ENCODE data around the gene USP6NL. TPM values are rescaled to one million over a fixed set of nuclear protein-coding genes. Genes with fewer than 3 reads are reported as not detected.

USP6NL gene
- total RNA-seq, 2 donors from 2014 or later: 13.5 to 19.3 TPM

DNA sequence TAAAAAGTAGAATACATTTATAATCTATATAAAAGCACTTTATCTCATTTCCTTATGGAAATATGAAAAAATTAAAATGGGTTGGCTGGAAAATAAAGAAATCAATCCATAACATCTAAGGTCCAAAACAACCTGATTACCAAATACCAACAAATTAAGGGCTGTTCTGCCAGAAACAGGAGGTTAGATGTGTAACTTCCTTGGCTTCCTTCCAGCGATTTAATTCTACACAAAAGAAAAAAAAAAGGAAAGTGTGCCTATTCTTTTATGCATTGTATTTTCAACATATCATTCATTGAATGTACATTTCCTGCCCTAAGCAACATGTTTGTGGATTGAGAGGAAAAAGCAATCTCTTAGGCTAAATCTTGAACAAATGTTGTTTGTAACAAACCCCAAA, 36.2 kb upstream of the USP6NL start:
- H3K27ac ChIP-seq: no peak overlapping the region
- no peak overlapping the region for H3K9ac ChIP-seq (ENCODE audit: low read depth in 2 of 2, low read length in 2 of 2)
- H3K4me3 ChIP-seq: no peak overlapping the region
- H3K9me3 ChIP-seq: no peaks in the 10 kb centered on the region
- no peak for TF ChIP-seq CTCF (IDR thresholded peaks at IDR 0.05)
- no peaks in the 10 kb centered on the region for H3K4me1 ChIP-seq
- H3K36me3 ChIP-seq: no peaks in the 10 kb centered on the region
- no peaks in the 10 kb centered on the region for H3K27me3 ChIP-seq
- DNase-seq: no peak
- intact Hi-C loops (cut with DNase I): no loop called here

DNA sequence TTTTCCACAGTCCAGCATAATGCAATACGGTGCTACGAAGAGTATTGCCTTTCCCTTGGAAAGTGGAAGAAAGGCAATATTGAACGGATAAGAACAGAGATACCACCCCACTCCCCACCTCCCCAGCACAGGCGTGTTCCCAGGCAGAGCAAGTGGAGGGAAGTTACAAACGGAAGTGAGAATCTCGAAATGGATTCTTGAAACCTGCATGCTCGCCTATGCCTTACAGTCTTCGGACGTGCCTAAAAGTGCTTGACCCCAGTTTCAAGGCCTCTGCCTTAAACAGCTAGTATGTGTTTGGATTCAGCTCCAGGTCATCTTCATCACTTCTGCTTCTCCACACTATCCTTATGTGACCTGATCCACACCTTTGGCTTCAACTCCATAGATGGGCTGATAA, 35.0 kb upstream of the USP6NL start:
- Histone ChIP-seq H3K36me3 (no peaks in the 10 kb centered on the region), H3K4me3 (no peak overlapping the region), H3K9ac (ENCODE audit: low read depth in 2 of 2, low read length in 2 of 2) (no peak overlapping the region), H3K4me1 (no peaks in the 10 kb centered on the region), H3K27ac (no peak overlapping the region), H3K9me3 (no peaks in the 10 kb centered on the region), H3K27me3 (no peaks in the 10 kb centered on the region)
- no peak for TF ChIP-seq CTCF (IDR thresholded peaks at IDR 0.05)
- intact Hi-C loops (cut with DNase I): no loop called here
- no peak for DNase-seq

GRCh38 chr10:11643039-11643438, 31.6 kb upstream of the USP6NL start:
- Histone ChIP-seq H3K36me3 (no peaks in the 10 kb centered on the region), H3K9ac (ENCODE audit: low read depth in 2 of 2, low read length in 2 of 2) (no peak overlapping the region), H3K4me3 (no peak overlapping the region), H3K27me3 (no peaks in the 10 kb centered on the region), H3K27ac (no peak overlapping the region), H3K9me3 (no peaks in the 10 kb centered on the region), H3K4me1 (no peaks in the 10 kb centered on the region)
- intact Hi-C loops (cut with DNase I): no loop called here
- DNase-seq: no peak
- no peak for TF ChIP-seq CTCF (IDR thresholded peaks at IDR 0.05)

- Histone ChIP-seq H3K27me3 (no peaks in the 10 kb centered on the region), H3K9ac (ENCODE audit: low read depth in 2 of 2, low read length in 2 of 2) (no peak overlapping the region), H3K4me3 (no peak overlapping the region), H3K27ac (no peak overlapping the region), H3K9me3 (no peaks in the 10 kb centered on the region), H3K4me1 (no peaks in the 10 kb centered on the region), H3K36me3 (no peaks in the 10 kb centered on the region)
- no peak for TF ChIP-seq CTCF (IDR thresholded peaks at IDR 0.05)
- intact Hi-C loops (cut with DNase I): no loop called here
- DNase-seq: no peak
Observed at GRCh38 chr10:11642566-11642965, 31.1 kb upstream of the USP6NL start.

GRCh38 chr10:11639849-11640764, 28.7 kb upstream of the USP6NL start:
- DNase-seq: no peak
- H3K9ac ChIP-seq (ENCODE audit: low read depth in 2 of 2, low read length in 2 of 2): no peak overlapping the region
- no peak overlapping the region for H3K27ac ChIP-seq
- intact Hi-C loops (cut with DNase I): no loop called here
- no peaks in the 10 kb centered on the region for H3K27me3 ChIP-seq
- no peaks in the 10 kb centered on the region for H3K4me1 ChIP-seq
- TF ChIP-seq CTCF (IDR thresholded peaks at IDR 0.05): no peak
- no peaks in the 10 kb centered on the region for H3K36me3 ChIP-seq
- no peaks in the 10 kb centered on the region for H3K9me3 ChIP-seq
- H3K4me3 ChIP-seq: no peak overlapping the region

All from colonic mucosa (tissue), 4 donors.